GM12801 (cell line): ENCODE results near the gene PXN.

Experiments
- CTCF ChIP-seq: IDR thresholded peaks from one replicate; pipeline ENCODE4 v1.5.1; 2011; ENCODE audit warnings: control low read depth; ENCODE audit not compliant: insufficient read length; ENCODE audit errors: extremely low read depth

PXN gene

GRCh38 chr12:120266180-120266870, 795 bp upstream of the PXN start:
- TF ChIP-seq CTCF, result no peak

- no peak for TF ChIP-seq CTCF
Measured at GRCh38 chr12:120264904-120265472, 542 bp downstream of the PXN start.

- no peak for TF ChIP-seq CTCF
Measured at GRCh38 chr12:120264086-120264903, 1.2 kb downstream of the PXN start.

- TF ChIP-seq CTCF, result no peak
Measured at GRCh38 chr12:120263748-120264085, 1.8 kb downstream of the PXN start.

- TF ChIP-seq CTCF, result no peak
Measured at GRCh38 chr12:120262852-120263747, 2.4 kb downstream of the PXN start.

- no peak for TF ChIP-seq CTCF
Measured at GRCh38 chr12:120261951-120262851, 3.3 kb downstream of the PXN start.
